Kidney (tissue), 14 donors: ENCODE measurements around the gene MYH16. TPM values are rescaled to one million over a fixed set of nuclear protein-coding genes. Genes with fewer than 3 reads are reported as not detected.
"Not testable (repeated sequence)": the region's sequence is repeated elsewhere in the genome, so short reads cannot be mapped to it uniquely, and the experiment has no call there.

Source experiments
- DNase-seq, 5 donors: peaks; one replicate each; pipeline ENCODE4 v3.0.0-alpha.2; 2013 to 2020
- FAIRE-seq: peaks from 2 replicates; lab custom pipeline; 2012; peaks lifted over from hg19 to GRCh38; lab: Jason Lieb, UNC
- H3K27ac ChIP-seq, 2 donors: one replicate each; pipeline ENCODE4 v1.7.0; 2013; ENCODE audit warnings: low read depth in 2 of 2, low read length in 2 of 2, inconsistent platforms in 1 of 2
- H3K27me3 ChIP-seq: one replicate; pipeline ENCODE4 v1.7.1; 2013; ENCODE audit warnings: low read length, inconsistent platforms; ENCODE audit not compliant: control insufficient read depth, insufficient read depth
- H3K36me3 ChIP-seq, 3 donors: one replicate each; pipeline versions ENCODE4 v1.7.0 to v1.7.1; 2013; ENCODE audit warnings: low read length in 3 of 3, control low read depth in 1 of 3, inconsistent platforms in 1 of 3; ENCODE audit not compliant: insufficient read depth in 3 of 3, control insufficient read depth in 2 of 3
- H3K4me1 ChIP-seq, 3 donors: one replicate each; pipeline versions ENCODE4 v1.7.0 to v1.7.1; 2013; ENCODE audit warnings: low read length in 3 of 3, inconsistent platforms in 1 of 3, low read depth in 1 of 3; ENCODE audit not compliant: control insufficient read depth in 2 of 3, insufficient read depth in 2 of 3
- H3K4me3 ChIP-seq, 3 donors: one replicate each; pipeline versions ENCODE4 v1.7.0 to v1.8.1; 2013; ENCODE audit warnings: low read length in 3 of 3, control low read depth in 1 of 3, inconsistent platforms in 1 of 3
- H3K9ac ChIP-seq, 3 donors: one replicate each; pipeline versions ENCODE4 v1.7.0 to v1.7.1; 2013; ENCODE audit warnings: low read length in 3 of 3, control low read depth in 1 of 3, inconsistent platforms in 1 of 3
- H3K9me3 ChIP-seq, 3 donors: one replicate each; pipeline versions ENCODE4 v1.7.0 to v1.7.1; 2013; ENCODE audit warnings: low read length in 3 of 3, control low read depth in 1 of 3, inconsistent platforms in 1 of 3; ENCODE audit not compliant: control insufficient read depth in 2 of 3, insufficient read depth in 1 of 3
- intact Hi-C: fragments of 100-400 bp; cut with DNase I; formaldehyde crosslinking; loops from one replicate; pipeline ENCODE4 v1.11.1; 2022
- polyA plus RNA-seq: library from polyadenylated mRNA; stranded (reverse); fragments of 350-450 nt; fragmentation: Illumina TruSeq; extraction: RNeasy Lipid Tissue Mini Kit (QIAGEN cat#74804); gene quantifications from one replicate; pipeline ENCODE4 v1.2.3, GENCODE V29; 2014; ENCODE audit warnings: low read depth, low replicate concordance; ENCODE audit not compliant: insufficient read depth
- total RNA-seq: library from RNA; stranded (reverse); fragmentation: NEBNext Ultra II Directional; extraction: Animal tissue kit (Norgen Biotek cat#: 25700); gene quantifications from one replicate; pipeline ENCODE4 v1.2.1, GENCODE V29; 2021
- TF ChIP-seq, protein P1 (sequence below): IDR thresholded peaks from 3 replicates; pipeline ENCODE4 v1.5.1; 2012; ENCODE audit warnings: mild to moderate bottlenecking, moderate library complexity, borderline replicate concordance; ENCODE audit not compliant: insufficient read depth; ENCODE audit errors: extremely low read depth
- donor health status: control.
- donor health status: control.
- donor health status: control.
- donor health status: control.
- donor health status: control.
- donor health status: DM: yes; HTN: yes; CAD: no.
- donor health status: Normal renal cell carcinoma (clear cell type).

Gene MYH16
- total and polyA plus RNA-seq, 2 donors from 2014 or later, result not detected

GRCh38 chr7:99313204-99313573 is 40.5 kb downstream of the MYH16 start:
- H3K4me1 ChIP-seq, result no peaks in the 10 kb centered on the region
- H3K36me3 ChIP-seq, result no peaks in the 10 kb centered on the region
- DNase-seq, result no peak
- intact Hi-C loops, result no loop called here
- no peak overlapping the region for H3K4me3 ChIP-seq
- peak overlapping the region in 1 of 3 donors; percentile 36 for H3K9ac ChIP-seq
- TF ChIP-seq, protein P1, sequence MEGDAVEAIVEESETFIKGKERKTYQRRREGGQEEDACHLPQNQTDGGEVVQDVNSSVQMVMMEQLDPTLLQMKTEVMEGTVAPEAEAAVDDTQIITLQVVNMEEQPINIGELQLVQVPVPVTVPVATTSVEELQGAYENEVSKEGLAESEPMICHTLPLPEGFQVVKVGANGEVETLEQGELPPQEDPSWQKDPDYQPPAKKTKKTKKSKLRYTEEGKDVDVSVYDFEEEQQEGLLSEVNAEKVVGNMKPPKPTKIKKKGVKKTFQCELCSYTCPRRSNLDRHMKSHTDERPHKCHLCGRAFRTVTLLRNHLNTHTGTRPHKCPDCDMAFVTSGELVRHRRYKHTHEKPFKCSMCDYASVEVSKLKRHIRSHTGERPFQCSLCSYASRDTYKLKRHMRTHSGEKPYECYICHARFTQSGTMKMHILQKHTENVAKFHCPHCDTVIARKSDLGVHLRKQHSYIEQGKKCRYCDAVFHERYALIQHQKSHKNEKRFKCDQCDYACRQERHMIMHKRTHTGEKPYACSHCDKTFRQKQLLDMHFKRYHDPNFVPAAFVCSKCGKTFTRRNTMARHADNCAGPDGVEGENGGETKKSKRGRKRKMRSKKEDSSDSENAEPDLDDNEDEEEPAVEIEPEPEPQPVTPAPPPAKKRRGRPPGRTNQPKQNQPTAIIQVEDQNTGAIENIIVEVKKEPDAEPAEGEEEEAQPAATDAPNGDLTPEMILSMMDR, result no peak
- H3K9me3 ChIP-seq, result peaks cover 0 to 5% (median 0%) of the 10 kb centered on the region in 3 donors
- FAIRE-seq, result no peak
- no peaks in the 10 kb centered on the region for H3K27me3 ChIP-seq
- no peak overlapping the region for H3K27ac ChIP-seq

DNA sequence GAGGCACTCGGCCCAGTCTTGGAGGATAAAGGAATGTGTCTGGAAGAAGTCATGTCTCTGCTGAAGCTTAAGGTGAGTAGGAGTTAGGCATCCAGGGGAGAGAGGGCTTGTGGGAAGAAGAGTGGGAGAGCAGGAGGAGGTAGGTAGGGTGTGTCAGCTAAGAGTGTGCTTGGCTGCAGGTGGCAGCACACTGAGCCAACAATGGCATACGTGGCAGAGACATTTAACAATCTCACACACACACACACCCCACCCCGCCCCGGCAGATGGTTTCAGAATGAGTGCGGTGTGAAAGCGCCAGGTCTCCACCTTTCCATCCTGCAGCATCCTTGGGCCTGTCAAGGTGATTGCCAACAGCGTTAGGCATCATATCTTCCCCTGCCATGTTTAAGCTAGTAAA is 41.9 kb downstream of the MYH16 start:
- no peak overlapping the region for H3K27ac ChIP-seq
- no peak for FAIRE-seq
- intact Hi-C loops, result no loop called here
- no peaks in the 10 kb centered on the region for H3K27me3 ChIP-seq
- no peaks in the 10 kb centered on the region for H3K36me3 ChIP-seq
- no peaks in the 10 kb centered on the region for H3K4me1 ChIP-seq
- H3K4me3 ChIP-seq, result no peak overlapping the region
- no peak for DNase-seq
- no peak overlapping the region for H3K9ac ChIP-seq
- TF ChIP-seq, protein P1, result no peak
- H3K9me3 ChIP-seq, result peaks cover 0 to 5% (median 0%) of the 10 kb centered on the region in 3 donors

GRCh38 chr7:99320371-99320770 is 47.7 kb downstream of the MYH16 start:
- Histone ChIP-seq H3K9ac (no peak overlapping the region), H3K4me1 (peaks cover 0 to 3% (median 0%) of the 10 kb centered on the region in 3 donors), H3K36me3 (no peaks in the 10 kb centered on the region), H3K4me3 (no peak overlapping the region), H3K27me3 (no peaks in the 10 kb centered on the region), H3K9me3 (no peaks in the 10 kb centered on the region), H3K27ac (no peak overlapping the region)
- intact Hi-C loops, result no loop called here
- TF ChIP-seq, protein P1, result no peak
- FAIRE-seq (no peak), DNase-seq (no peak)

- H3K27ac ChIP-seq, H3K27me3 ChIP-seq, H3K9ac ChIP-seq, H3K36me3 ChIP-seq, FAIRE-seq, intact Hi-C loops, H3K4me3 ChIP-seq, DNase-seq, H3K9me3 ChIP-seq: not testable (repeated sequence)
- peaks cover 0 to 12% (median 0%) of the 10 kb centered on the region in 3 donors for H3K4me1 ChIP-seq
These were observed 50.0 kb downstream of the MYH16 start for GRCh38 chr7:99322659-99323058.
